Heart left ventricle (tissue), 16 donors: ENCODE results near the gene COPE. TPM values are rescaled to one million over a fixed set of nuclear protein-coding genes. Genes with fewer than 3 reads are reported as not detected.
A peak's percentile ranks its signal among the peaks of the same experiment; 100 is the strongest.

Source experiments
- ATAC-seq, 4 donors: fragments of 200-7000 bp; cut with Tn5 transposase; one replicate each; pipeline ENCODE4 v1.9.1; 2020 to 2022; ENCODE audit warnings: moderate library complexity in 4 of 4, mild to moderate bottlenecking in 3 of 4, moderate number of reproducible peaks in 1 of 4
- DNase-seq, 5 donors: peaks; one replicate each; pipeline ENCODE4 v3.0.0-alpha.2; 2020
- H3K27ac ChIP-seq, 12 donors: fragments of 200-600 bp; sonication (generic) in 4 of 12; one replicate each; pipeline versions ENCODE4 v1.5.0 to v1.8.0; 2016 to 2022; ENCODE audit warnings: mild to moderate bottlenecking in 2 of 12
- H3K27me3 ChIP-seq, 9 donors: fragments of 200-600 bp; sonication (generic) in 2 of 9; one replicate each; pipeline versions ENCODE4 v1.5.1 to v1.8.0; 2016 to 2022; ENCODE audit warnings: mild to moderate bottlenecking in 3 of 9
- H3K36me3 ChIP-seq, 9 donors: fragments of 200-600 bp; sonication (generic) in 2 of 9; one replicate each; pipeline versions ENCODE4 v1.5.0 to v1.8.0; 2018 to 2022; ENCODE audit warnings: mild to moderate bottlenecking in 2 of 9
- H3K4me1 ChIP-seq, 12 donors: fragments of 200-600 bp; sonication (generic) in 4 of 12; one replicate each; pipeline versions ENCODE4 v1.5.0 to v1.8.0; 2016 to 2022; ENCODE audit warnings: mild to moderate bottlenecking in 3 of 12
- H3K4me3 ChIP-seq, 12 donors: fragments of 200-600 bp; sonication (generic) in 4 of 12; one replicate each; pipeline versions ENCODE4 v1.5.0 to v1.8.0; 2017 to 2022; ENCODE audit warnings: mild to moderate bottlenecking in 9 of 12, moderate library complexity in 4 of 12
- H3K9me3 ChIP-seq, 12 donors: fragments of 200-600 bp; sonication (generic) in 4 of 12; one replicate each; pipeline versions ENCODE4 v1.5.0 to v1.8.0; 2016 to 2022; ENCODE audit warnings: mild to moderate bottlenecking in 1 of 12
- CTCF ChIP-seq, 12 donors: fragments of 200-600 bp; sonication (generic) in 4 of 12; IDR thresholded peaks; one replicate each; pipeline versions ENCODE4 v1.5.0 to v1.8.0; 2018 to 2022; ENCODE audit warnings: antibody characterized with exemption in 12 of 12, mild to moderate bottlenecking in 5 of 12
- POLR2A ChIP-seq, 2 donors: fragments of 450-650 bp; IDR thresholded peaks; one replicate each; pipeline ENCODE4 v1.6.1; 2017; ENCODE audit warnings: antibody characterized with exemption in 2 of 2, mild to moderate bottlenecking in 2 of 2, moderate library complexity in 2 of 2
- WGBS, 4 donors: extraction: QIAGEN DNeasy Blood & Tissue Kit in 2 of 4; methylation state at CpG; one replicate each; pipeline versions ENCODE4 v1.1.5 to v1.1.7; 2013 to 2018; 5-methylcytosine and 5-hydroxymethylcytosine counted together
- intact Hi-C, 10 donors: fragments of 100-400 bp; cut with DNase I; formaldehyde crosslinking; loops; one replicate each; pipeline versions ENCODE4 v1.11.1 to v1.14.2; 2022
- polyA plus RNA-seq, 2 donors: library from polyadenylated mRNA; stranded (reverse); fragments of 200-250 nt; gene quantifications; one replicate each; pipeline ENCODE4 v1.2.3, GENCODE V29; 2013
- total RNA-seq, 9 donors: library from RNA; depleted of rRNA in 2 of 9; stranded (reverse); fragments of >200 nt in 2 of 9; fragmentation: NEBNext Ultra II Directional in 3 of 9; extraction: Animal tissue kit (Norgen Biotek cat#: 25700) in 3 of 9; gene quantifications; one replicate each; pipeline versions ENCODE4 v1.1.0 to v1.2.4, GENCODE V29; 2016 to 2023
- donor health status: ischemic (EF 13 %, LVEDD 7.1; RV severe dilation, severe dysfunction).
- donor health status: healthy with polysubstance abuse.
- donor health status: DM: no; HTN: yes; CAD: no.
- donor health status: DM: no; HTN: no; CAD: no.
- donor health status: ischemic (EF 25% LVEDD 6.9; RV normal size, moderate dysfunction).
- donor health status: ischemic (EF 25% LVEDD 5.7; RV mildly dilated, moderate dysfunction).
- donor health status: healthy.
- donor health status: DM: yes; HTN: yes; CAD: no.
- donor health status: ischemic (EF 35%, LVEDD 5.7; RV mildly dilated, moderate dysfunction).
- donor health status: nonischemic (EF 11% LVEDD 7.7; RV severe dilation, severe dysfunction).
- donor health status: DM: yes; HTN: yes; CAD: no.
- donor health status: PGD.
- donor health status: ischemic (EF 29% LVEDD 5.4; RV normal size, mild dysfunction).
- donor health status: nonischemic (EF 23%, LVEDD 6.1; RV moderate dilation, normal function).

The COPE gene
- total and polyA plus RNA-seq, 11 donors, result 94.0 to 241 (median 147) TPM

- H3K36me3 ChIP-seq, result no peaks in the 10 kb centered on the region
- DNase-seq (no peak), ATAC-seq (peak in 3 of 4 donors; percentile 14 to 39 (median 19))
- H3K9me3 ChIP-seq, result peaks cover 0 to 4% (median 0%) of the 10 kb centered on the region in 12 donors
- TF ChIP-seq POLR2A (IDR thresholded peaks at IDR 0.05), result no peak
- TF ChIP-seq CTCF (IDR thresholded peaks at IDR 0.05), result no peak
- no peaks in the 10 kb centered on the region for H3K27me3 ChIP-seq
- 71 to 78% (median 76%) methylated on average over 9 to 13 of the region's 13 CpGs for WGBS, 4 donors
- H3K27ac ChIP-seq, result no peak overlapping the region
- no peaks in the 10 kb centered on the region for H3K4me1 ChIP-seq
- intact Hi-C loops, result no loop called here
- no peak overlapping the region for H3K4me3 ChIP-seq
Measured at GRCh38 chr19:18879579-18880373, 39.4 kb downstream of the COPE start.

GRCh38 chr19:18878858-18879578, 40.2 kb downstream of the COPE start:
- TF ChIP-seq POLR2A (IDR thresholded peaks at IDR 0.05) (no peak), CTCF (IDR thresholded peaks at IDR 0.05) (no peak)
- intact Hi-C loops, result no loop called here

GRCh38 chr19:18878058-18878797, 41.0 kb downstream of the COPE start:
- Histone ChIP-seq H3K36me3 (no peaks in the 10 kb centered on the region), H3K4me1 (no peaks in the 10 kb centered on the region), H3K9me3 (peaks cover 0 to 4% (median 0%) of the 10 kb centered on the region in 12 donors), H3K27ac (no peak overlapping the region), H3K4me3 (no peak overlapping the region), H3K27me3 (no peaks in the 10 kb centered on the region)
- ATAC-seq (no peak), DNase-seq (no peak)
- TF ChIP-seq POLR2A (IDR thresholded peaks at IDR 0.05), result no peak
- no peak for TF ChIP-seq CTCF (IDR thresholded peaks at IDR 0.05)
- WGBS, 4 donors, result 87 to 94% (median 90%) methylated on average over 24 to 25 of the region's 25 CpGs
- intact Hi-C loops, result no loop called here

More at GRCh38 chr19:18878858-18879578, 40.2 kb downstream of the COPE start:
- ATAC-seq (peak in 1 of 4 donors; percentile 24), DNase-seq (no peak)
- Histone ChIP-seq H3K27me3 (no peaks in the 10 kb centered on the region), H3K4me1 (no peaks in the 10 kb centered on the region), H3K4me3 (no peak overlapping the region), H3K27ac (no peak overlapping the region), H3K9me3 (peaks cover 0 to 4% (median 0%) of the 10 kb centered on the region in 12 donors), H3K36me3 (no peaks in the 10 kb centered on the region)
- WGBS, 4 donors, result 89 to 90% (median 90%) methylated on average over 34 of the region's 34 CpGs
